GM12878 (cell line): Measurements from ENCODE around the gene RCCD1.

Experiments
- CBFB ChIP-seq: IDR thresholded peaks from 2 replicates; pipeline ENCODE4 v1.6.1; 2016; ENCODE audit warnings: antibody characterized with exemption, low read depth
- DPF2 ChIP-seq: fragments of 450-650 bp; IDR thresholded peaks from 2 replicates; pipeline ENCODE4 v1.6.1; 2017; ENCODE audit warnings: mild to moderate bottlenecking
- EP300 ChIP-seq, 2 experiments: fragments of 150-350 bp in 1 of 2; IDR thresholded peaks; 2 replicates each; pipeline ENCODE4 v1.6.1; 2011 to 2012; ENCODE audit warnings: low read depth in 2 of 2, low read length in 2 of 2, borderline replicate concordance in 1 of 2, improper control_type of control experiment in 1 of 2, inconsistent platforms in 1 of 2; ENCODE audit not compliant: control insufficient read depth in 1 of 2
- KAT2A ChIP-seq: conservative IDR thresholded peaks from 2 replicates; pipeline ENCODE4 v1.6.1; 2011; ENCODE audit warnings: low read depth, low read length; ENCODE audit not compliant: control insufficient read depth
- SP1 ChIP-seq: IDR thresholded peaks from one replicate; pipeline ENCODE4 v1.6.1; 2011; ENCODE audit warnings: low read depth, low read length
- TF ChIP-seq, protein P1 (sequence below), 3 experiments: IDR thresholded peaks in 2 of 3; conservative IDR thresholded peaks in 1 of 3; 2 replicates each; pipeline ENCODE4 v1.5.1; 2011; ENCODE audit warnings: low read depth in 3 of 3, low read length in 3 of 3, mild to moderate bottlenecking in 3 of 3, control low read depth in 2 of 3, moderate library complexity in 2 of 3, inconsistent platforms in 1 of 3, mixed read lengths in 1 of 3; ENCODE audit not compliant: control insufficient read depth in 2 of 3, insufficient read depth in 1 of 3; ENCODE audit errors: extremely low read depth in 1 of 3

- TF ChIP-seq CBFB (no peak; the same call in 1 of the 2 replicates), KAT2A (no peak), SP1 (peak; percentile 95), EP300 (IDR thresholded peaks at IDR 0.05; ENCODE audit: borderline replicate concordance in 1 of 2, control insufficient read depth in 1 of 2, low read depth in 2 of 2, low read length in 2 of 2) (no peak), DPF2 (peak; percentile 99)
- TF ChIP-seq, protein P1, sequence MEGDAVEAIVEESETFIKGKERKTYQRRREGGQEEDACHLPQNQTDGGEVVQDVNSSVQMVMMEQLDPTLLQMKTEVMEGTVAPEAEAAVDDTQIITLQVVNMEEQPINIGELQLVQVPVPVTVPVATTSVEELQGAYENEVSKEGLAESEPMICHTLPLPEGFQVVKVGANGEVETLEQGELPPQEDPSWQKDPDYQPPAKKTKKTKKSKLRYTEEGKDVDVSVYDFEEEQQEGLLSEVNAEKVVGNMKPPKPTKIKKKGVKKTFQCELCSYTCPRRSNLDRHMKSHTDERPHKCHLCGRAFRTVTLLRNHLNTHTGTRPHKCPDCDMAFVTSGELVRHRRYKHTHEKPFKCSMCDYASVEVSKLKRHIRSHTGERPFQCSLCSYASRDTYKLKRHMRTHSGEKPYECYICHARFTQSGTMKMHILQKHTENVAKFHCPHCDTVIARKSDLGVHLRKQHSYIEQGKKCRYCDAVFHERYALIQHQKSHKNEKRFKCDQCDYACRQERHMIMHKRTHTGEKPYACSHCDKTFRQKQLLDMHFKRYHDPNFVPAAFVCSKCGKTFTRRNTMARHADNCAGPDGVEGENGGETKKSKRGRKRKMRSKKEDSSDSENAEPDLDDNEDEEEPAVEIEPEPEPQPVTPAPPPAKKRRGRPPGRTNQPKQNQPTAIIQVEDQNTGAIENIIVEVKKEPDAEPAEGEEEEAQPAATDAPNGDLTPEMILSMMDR (IDR thresholded peaks at IDR 0.05 in 2 of 3, conservative IDR thresholded peaks at IDR 0.05 in 1 of 3; ENCODE audit: control insufficient read depth in 2 of 3, extremely low read depth in 1 of 3, insufficient read depth in 1 of 3, low read depth in 3 of 3, low read length in 3 of 3): no peak
These were observed 40.0 kb downstream of the RCCD1 start, which contains the start of gene PRC1 for GRCh38 chr15:90994417-90995311.
